GM21360 (cell line): Measurements from ENCODE around the gene CHCHD6.

ENCODE experiments used
- ATAC-seq: cut with Tn5 transposase; IDR thresholded peaks from one replicate; pipeline ENCODE4 v1.9.1; 2021; ENCODE audit warnings: mild to moderate bottlenecking, moderate library complexity; ENCODE audit not compliant: unreplicated experiment

CHCHD6 gene

DNA sequence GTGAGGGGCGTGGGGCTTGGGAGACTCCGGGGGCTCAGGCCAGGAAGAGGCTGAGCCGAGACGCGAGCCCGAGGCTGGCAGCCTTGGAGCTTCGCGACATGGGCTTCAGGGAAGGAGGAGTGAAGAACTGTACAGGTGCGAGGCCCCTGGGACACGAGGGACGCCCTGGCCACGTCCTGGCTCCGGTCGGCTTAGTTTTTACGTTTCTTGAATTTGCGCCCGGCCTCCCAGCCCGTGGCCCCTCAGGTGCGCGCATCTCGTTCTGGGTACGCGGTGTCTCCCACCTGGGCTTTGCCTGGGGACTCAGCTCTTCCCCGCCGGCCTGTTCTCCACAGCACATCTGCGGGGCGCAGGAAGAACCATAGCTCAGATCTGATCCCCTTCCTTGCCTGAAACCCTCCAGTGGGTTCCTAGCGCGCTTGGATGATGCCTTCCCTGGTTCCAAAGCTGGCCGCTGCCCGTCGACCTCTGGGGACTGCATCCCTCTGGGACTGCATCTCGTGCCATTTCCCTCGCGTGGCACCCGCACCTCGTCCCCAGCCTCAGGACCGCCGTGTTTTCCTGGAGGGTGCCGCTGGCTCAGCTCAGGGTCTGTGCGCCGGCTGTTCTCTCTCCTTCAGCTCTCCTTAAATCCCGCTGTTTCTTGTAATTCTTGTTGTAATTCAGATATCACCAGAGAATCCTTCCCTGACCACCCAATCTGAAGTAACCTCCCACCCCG is 614 bp downstream of the CHCHD6 start:
- ATAC-seq = no peak

DNA sequence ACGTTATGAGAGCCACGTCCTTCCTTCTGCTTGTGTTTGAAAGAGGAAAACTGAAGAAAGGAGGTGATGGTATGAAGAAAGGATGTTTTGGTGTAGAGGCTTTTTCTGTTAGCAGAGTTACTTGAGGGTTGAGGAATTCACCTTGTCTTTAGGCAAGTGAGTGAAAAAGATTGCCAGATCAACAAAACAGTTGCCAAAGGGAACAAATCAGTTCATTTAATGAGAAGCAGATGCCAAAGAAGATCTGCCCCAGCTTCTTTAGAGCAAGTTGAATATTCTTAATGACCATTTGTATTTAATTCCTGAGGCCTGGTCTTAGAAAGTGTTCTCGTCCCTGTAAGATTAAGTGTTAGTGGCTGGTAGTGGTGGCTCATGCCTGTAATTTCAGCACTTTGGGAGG is 2.6 kb downstream of the CHCHD6 start:
- no peak for ATAC-seq

DNA sequence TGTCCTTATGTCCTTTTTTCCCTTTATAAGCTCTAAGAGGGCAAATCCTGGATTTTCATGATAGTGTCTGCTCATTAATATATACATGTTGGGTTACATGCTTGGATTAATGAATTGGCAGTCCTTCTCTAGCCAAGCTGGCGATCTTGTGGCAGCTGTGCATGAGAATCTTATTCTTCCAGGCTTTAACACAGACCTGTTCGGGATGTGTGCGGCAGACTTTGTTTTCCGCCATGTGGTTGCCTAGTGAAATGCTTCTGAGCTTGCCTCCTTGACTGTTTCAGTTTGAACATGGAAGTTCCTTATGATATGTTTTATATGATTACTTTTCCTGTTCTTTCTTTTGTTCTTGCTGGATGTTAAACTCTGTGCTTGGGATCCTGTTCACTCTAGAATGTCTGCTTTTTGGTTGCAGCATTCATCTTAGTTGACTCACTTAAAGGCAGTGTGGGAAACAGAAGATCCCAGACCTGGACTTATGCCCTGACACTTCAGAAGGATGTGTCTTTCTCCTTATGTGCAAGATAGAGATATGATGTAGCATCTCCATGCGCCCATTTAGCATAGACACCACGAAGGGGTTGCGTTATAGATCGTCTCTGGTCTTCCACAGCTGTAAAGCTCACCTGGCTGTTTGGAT is 7.2 kb downstream of the CHCHD6 start:
- ATAC-seq = no peak

DNA sequence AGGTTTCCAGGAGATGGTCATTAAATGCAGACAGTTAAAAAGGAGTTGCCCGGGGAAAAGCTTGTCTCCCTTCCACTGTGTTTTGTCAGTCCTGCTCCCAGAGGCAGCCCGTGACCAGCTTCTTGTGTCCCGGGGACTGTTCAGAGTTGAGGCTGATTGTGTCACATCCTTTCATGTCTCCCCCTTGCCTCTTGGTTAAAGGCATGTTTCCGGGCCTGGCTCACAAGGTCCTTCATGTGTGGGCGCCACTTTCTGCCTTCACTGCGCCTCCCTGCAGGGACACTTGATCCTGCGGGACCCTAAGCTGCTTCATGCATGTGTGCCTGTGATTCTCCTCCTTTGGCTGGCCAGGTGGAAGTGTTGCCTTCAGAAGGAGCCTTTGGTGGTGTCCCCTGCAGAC is 9.2 kb downstream of the CHCHD6 start:
- no peak for ATAC-seq

DNA sequence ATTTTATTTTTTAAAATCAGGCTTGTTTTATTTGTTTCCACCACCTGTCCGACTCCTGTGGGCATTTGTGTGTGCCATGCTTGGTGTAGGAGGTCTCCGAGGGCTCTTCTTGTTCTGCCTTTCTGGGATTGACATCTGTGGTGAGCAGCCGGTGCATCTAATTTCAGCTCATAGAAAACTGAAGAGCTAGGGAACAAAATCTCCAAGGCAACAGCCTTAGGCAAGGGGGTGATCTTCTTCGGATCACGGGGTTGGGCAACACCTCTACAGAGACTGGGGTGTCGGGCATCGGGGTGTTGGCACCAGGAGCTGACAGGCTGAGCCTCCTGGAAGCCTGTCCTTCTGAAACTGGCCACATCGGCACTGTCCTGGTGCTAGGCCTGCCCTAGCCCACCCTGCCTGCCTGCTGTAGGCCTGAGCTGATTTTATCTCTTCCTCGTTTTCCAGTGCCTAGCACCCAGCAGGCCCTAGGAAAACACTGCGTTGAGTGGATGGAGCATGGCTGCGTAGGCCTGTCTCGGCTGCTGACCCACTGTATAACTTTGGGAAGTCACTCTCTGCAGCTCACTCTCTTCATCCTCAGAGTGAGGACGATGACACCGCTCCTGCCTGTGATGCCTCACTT is 10.3 kb downstream of the CHCHD6 start:
- ATAC-seq = no peak

DNA sequence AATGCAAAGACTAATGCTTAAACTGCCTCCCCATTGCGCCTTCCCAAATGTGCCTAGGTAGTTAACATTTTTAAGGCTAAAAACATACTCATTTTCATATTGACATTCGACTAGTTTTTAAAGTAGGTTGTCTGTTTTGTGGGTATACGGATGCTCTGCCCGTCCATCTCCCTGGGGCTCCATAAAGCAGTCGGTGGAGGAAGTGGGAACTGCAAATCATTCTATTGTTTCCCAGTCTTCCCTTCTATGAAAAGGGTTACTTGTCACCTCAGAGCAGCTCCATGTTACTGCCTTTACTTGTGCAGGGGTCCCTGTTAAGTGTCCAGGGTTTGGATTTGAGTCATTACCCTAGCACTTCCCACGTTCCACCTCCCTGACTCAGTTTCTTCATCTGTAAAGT is 10.9 kb downstream of the CHCHD6 start:
- no peak for ATAC-seq

DNA sequence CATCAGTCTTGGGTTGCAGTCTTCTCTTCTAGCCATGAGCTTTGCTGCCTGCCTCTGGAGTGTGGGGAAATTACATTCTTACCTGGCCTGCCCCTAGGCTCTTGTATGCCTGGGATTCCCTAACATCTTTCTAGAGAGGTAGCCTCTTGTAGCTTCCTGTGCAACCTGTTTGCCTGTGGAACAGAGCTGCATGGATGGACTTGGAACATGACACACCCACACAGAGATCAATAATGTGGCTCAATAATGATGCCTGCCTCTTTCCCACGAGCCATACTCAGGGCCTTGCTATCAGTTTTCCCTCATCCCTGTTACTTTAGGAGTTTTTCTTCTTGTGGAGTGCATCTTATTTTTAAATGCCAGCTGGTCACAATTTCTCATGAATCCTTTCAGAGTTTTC is 11.4 kb downstream of the CHCHD6 start:
- no peak for ATAC-seq

DNA sequence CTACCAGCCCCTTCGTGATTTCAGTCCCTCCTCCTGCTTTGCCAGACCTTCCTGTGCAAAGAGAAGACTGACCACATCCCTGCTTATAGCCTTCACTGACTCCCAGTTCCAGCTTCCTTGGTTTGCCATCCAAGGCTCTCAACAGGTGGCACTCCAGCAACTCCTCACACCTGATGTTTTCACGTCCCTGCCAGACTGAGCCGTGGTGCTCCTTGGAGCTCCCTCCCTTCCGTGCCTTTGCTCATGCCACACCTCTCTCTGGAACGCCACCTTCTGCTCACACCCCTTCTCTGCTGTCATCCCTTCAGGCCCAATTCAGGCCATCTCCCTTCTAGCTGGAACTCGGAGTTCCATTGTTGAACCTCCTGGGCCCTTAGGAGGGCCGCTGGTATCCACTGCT is 12.0 kb downstream of the CHCHD6 start:
- no peak for ATAC-seq

DNA sequence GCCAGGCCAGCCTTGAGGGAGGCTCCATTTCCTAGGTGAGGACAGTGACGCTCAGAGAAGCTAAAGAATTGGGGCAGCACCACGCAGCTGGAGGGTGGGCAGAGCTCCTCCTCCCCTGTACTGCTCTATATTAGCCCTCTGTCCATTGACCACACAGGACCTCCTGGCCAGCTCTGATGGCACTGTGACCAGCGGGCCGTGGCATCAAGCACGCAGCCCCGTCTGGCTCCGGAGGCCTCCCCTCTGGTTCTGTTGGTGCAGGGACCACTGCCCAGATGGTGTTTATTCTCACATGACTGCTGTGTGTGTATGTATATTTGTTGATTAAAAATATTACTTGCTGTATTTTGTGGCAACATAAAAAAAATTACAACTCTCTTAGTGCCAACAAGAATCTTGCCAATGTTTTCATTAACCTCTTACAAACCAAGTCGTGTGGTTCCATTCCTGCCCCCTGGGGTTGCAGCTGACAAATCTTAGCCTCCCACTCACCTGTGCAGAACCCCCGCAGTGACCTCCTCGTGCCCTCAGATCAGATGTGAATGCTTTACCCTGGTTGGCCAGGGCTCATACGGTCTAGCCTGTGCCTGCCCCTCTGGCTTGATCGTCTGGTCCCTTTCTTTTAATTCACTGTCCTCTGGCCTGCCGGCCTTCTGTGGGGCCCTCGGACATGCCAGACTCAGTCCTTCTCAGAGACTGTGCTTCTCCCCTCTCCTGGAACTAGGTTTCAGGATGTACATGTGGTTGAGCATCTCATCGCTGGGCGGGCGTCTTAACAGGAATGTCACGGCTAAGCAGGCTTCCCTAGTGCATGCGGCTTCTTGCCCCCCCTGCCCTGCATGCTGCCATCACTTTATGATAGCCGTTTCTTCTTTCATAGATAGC is 14.8 kb downstream of the CHCHD6 start:
- no peak for ATAC-seq

DNA sequence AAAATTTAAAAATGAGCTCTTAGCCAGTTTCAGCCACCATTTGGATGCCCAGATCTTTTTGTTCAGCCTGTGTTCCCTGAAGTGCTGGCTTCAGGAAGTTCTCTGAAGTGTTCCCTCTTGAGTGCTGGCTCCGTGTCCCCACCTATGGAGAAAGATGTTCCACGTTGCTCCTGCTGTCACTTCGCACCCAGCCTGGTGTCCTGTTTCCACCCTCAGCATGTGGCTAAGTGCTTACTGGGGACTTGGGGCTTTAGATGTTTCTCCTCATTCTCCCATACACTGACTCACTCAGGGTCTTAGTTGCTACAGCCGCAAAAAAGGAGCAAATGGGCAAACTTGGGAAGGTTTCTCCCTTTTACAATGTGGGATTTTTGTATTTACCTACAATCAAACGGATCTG is 16.6 kb downstream of the CHCHD6 start:
- no peak for ATAC-seq

DNA sequence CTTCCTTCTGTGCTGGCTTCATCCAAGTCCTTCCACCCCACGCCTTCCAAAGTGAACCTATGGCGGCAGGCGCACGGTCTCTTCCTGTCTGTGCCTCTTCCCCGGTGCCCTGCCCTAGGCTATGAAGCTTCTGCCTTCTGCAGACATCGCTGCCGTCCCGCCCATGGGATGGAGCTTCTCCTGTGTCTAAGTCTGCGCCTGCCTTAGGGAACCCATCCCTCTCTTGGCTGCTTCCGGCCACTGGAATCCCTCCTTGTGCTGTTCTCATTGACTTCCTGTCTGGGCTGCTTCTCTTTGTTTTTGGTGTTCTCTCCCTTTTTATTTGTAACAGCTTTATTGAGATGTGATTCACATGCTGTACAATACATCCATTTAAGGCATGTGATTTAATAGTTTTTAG is 17.2 kb downstream of the CHCHD6 start:
- ATAC-seq = no peak

DNA sequence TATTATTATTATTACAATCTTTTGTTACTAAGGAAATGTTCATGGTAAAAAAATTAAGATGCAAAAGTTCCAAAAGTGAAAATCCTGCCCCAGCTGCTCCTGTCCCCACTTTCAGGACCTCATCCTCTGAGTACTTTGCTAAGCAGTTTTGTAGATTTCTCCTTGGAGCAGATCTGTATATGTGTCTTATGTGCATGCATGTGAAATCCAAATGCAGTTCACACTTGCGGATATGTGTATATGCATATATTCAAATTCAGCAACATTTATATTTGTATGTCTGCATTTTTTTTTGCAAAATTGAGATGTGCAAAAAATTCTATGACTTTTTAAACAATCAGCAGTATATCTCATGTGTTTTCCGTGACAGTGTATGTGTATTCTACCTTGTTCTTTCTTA is 19.2 kb downstream of the CHCHD6 start:
- no peak for ATAC-seq

DNA sequence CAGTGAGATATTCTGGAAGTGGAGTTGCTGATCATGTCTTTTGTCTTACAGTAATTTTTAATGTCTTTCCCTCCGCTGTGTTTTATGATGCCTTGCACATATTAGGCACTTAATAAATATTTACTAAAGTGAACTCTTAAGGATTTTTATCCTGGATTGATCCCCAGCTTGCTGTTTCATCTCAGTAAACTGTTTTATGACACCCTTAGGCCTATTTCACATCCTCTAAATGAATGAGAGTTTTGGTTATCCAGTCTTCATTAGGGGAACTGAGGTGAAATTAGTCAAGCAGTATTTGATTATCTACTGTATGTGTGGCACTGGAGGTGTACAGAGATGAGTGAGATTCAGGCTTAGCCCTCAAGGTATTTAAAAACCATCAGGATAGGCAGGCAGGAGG is 19.8 kb downstream of the CHCHD6 start:
- ATAC-seq = no peak

DNA sequence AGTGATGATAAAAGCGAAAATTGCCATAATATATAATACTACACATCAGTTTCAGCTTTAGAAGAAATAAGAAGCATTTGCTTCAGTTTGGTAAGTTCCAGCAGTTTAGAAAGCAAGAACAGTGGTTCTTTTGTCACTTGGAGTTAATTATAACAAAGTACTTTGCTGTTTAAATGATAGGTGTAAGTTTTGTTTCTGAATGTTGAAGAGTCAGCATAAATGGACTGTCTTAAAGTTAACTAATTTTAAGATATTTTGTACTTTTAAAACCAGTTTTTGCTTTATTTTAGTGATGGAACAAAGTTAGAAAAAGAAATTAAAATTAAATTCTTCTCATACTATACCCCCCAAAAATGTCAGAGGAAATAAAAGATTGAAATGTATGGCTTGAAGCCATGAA is 24.6 kb downstream of the CHCHD6 start:
- no peak for ATAC-seq

DNA sequence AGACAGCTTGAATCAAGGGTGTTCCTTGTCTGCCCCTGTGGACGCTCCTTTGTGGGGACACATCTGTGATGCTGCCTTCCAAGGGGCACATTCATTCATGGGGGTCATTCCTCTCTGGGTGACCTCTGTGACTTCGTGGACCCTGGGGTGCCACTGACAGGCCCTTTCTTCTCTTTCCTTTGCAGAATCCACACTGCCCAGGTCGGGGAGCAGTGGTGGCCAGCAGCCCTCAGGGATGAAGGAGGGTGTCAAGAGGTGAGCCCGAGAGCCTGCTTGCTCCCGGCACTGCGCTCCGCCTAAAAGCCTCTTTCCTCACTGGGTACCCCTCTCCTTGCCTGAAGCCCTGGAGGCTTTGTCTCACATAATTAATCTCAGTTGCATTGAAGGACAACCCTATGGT is 26.3 kb downstream of the CHCHD6 start:
- ATAC-seq = no peak

DNA sequence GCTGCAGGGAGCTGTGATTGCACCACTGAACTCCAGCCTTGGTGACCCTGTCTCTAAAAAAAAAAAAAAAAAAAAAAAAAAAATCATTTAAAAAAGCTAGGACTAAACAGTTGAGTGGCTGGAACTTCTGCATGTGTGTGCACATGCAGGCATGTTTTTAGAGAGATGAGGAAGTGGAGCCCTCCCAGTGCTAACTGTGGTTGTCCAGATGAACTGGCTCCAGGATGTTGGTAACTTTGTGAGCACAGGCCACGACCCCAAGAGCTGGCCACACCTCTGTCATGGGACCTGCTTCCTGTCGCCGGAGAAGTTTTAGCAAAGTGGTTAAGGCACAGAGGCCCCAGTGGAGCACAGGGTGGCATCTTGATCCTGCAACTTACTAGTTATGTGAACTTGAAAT is 27.0 kb downstream of the CHCHD6 start:
- no peak for ATAC-seq

DNA sequence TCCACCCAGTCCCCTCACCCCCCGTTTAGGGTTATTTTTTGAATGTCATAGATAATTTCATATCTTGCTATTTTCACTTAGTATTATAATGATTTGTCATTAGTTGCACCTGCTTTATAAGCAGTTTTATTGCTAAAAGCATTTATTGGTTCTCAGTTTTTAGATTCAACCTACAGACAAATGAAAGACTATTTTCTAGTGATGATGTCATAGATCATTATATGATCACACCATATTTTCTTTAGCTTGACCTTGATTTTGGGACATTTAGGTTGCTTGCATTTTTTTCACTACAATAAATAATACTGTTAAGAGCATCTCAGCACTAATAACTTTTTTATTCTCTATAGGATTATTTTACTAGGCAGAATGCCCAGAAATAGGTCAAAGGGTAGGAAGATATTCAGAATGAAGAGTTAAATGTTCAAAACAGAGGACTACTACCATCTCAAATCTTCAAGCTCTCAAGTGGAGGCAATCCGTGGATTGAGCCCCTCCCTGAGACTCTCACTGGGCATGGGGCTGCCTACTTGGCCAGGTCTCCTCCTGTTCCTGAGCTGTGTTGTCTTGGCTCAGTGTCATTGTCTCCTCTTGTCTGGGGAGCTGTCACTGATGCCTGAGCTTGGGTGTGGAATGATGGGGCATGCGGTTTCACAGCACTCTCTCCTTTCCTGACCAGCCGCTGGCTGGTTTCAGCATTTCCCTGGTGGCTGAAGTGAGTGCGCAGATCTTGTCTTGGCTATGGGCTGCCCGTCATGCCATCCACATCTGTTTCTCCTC is 28.4 kb downstream of the CHCHD6 start:
- no peak for ATAC-seq

DNA sequence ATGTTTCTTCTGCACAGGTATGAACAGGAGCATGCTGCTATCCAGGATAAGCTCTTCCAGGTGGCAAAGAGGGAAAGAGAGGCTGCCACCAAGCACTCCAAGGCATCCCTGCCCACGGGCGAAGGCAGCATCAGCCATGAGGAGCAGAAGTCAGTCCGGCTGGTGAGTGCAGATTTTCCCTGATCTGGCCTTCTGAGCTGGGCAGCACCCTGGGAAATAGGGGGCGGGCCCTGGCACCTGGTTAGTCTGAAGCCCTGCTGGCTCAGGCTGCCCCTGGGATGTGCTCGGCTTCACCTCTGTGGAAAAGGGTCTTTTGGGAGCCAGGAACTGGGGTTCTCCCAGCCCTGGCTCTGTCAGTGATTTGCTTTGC is 29.0 kb downstream of the CHCHD6 start:
- no peak for ATAC-seq

DNA sequence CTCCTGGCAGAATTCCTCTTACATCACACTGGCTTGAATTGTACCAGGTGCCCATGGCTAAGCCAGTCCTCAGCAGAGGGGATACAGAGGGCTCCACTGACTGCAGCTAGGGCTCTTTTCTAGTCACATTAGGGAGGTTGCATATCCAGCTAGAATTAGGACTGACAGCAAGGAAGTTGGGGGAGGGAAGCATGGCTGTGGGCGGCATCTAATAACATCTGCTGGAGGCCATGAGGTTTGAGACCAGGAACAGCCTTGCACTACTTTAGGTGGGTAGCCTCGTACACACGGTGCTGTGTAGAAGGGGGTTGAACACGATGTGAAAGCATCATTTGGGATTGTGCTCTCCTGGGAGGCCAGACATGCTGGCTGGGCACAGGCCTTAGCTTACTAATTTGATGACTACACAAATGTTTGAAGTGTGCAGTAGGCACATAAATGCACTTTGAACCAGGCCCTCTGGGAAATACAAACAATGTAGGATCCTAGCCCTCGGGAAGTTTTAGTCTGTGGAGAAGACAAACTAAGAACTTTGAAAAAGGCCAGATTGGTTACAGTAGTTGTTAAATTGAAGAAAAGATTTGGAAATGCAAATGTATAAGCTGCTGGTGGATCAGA is 30.2 kb downstream of the CHCHD6 start:
- ATAC-seq = no peak

DNA sequence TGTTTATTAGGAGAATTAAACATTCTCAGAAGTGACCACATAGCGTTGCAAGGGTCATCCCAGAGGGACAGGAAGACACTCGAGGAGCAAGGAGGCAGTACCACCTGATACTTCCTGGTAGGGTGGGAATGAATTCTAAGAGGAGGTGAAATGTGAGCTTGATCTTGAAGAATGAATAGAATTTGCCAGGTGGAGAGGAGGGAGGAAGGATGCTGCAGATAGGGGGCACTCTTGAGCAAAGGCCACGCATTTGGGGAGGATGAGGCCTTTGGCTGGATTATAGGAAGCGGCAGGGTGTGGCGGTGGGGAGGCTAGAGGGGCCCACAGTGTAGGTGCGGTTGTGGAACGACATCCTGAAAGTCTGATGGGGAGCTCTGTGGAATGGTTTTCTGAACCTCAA is 33.5 kb downstream of the CHCHD6 start:
- ATAC-seq = no peak
